ENCODE measurements around the gene GTF2H1. TPM values are rescaled to one million over a fixed set of nuclear protein-coding genes. Genes with fewer than 3 reads are reported as not detected.

GTF2H1 gene
- total RNA-seq, 1 experiment from 2014 or later = 72.0 TPM

- TF ChIP-seq, protein P1, sequence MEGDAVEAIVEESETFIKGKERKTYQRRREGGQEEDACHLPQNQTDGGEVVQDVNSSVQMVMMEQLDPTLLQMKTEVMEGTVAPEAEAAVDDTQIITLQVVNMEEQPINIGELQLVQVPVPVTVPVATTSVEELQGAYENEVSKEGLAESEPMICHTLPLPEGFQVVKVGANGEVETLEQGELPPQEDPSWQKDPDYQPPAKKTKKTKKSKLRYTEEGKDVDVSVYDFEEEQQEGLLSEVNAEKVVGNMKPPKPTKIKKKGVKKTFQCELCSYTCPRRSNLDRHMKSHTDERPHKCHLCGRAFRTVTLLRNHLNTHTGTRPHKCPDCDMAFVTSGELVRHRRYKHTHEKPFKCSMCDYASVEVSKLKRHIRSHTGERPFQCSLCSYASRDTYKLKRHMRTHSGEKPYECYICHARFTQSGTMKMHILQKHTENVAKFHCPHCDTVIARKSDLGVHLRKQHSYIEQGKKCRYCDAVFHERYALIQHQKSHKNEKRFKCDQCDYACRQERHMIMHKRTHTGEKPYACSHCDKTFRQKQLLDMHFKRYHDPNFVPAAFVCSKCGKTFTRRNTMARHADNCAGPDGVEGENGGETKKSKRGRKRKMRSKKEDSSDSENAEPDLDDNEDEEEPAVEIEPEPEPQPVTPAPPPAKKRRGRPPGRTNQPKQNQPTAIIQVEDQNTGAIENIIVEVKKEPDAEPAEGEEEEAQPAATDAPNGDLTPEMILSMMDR (IDR thresholded peaks at IDR 0.05; ENCODE audit: insufficient read depth in 1 of 2, low read depth in 1 of 2, low read length in 1 of 2, severe bottlenecking in 1 of 2, unreplicated experiment in 1 of 2) = no peak
- peaks cover 29% of the 10 kb centered on the region for H3K4me1 ChIP-seq
- Mint-ChIP-seq H3K27ac (ENCODE audit: unreplicated experiment) (no peak overlapping the region), H3K4me1 (ENCODE audit: low read depth, unreplicated experiment) (peaks cover 17% of the 10 kb centered on the region), H3K4me3 (ENCODE audit: unreplicated experiment) (no peak overlapping the region), H3K9me3 (ENCODE audit: unreplicated experiment) (no peaks in the 10 kb centered on the region), H3K36me3 (ENCODE audit: insufficient read depth, unreplicated experiment) (peaks cover 29% of the 10 kb centered on the region), H3K27me3 (ENCODE audit: insufficient read depth, unreplicated experiment) (no peaks in the 10 kb centered on the region)
- no peak overlapping the region for H3K4me3 ChIP-seq (ENCODE audit: low read depth, low read length)
- intact Hi-C loops (cut with micrococcal nuclease; ENCODE audit: unreplicated experiment) = no loop called here
- BruUV-seq (replicated peaks) = no TSS peak
- no peak for DNase-seq
- H3K9me3 ChIP-seq = no peaks in the 10 kb centered on the region
- H3K36me3 ChIP-seq (ENCODE audit: control insufficient read depth, insufficient read depth, low read length) = peaks cover 1% of the 10 kb centered on the region; the same call in 1 of the 2 replicates
- no peaks in the 10 kb centered on the region for H3K27me3 ChIP-seq (replicated peaks; ENCODE audit: control insufficient read depth, insufficient read depth, low read length)
- POLR2A ChIA-PET = interaction anchor here (0.6 to 2.1 kb wide), 4 partner anchors 9 to 82 kb away, joined by 3 to 16 read pairs (median 8); partner anchors contain the start of genes HPS5 and LDHA
- CTCF ChIA-PET = interaction anchor here (1.5 kb wide), 1 partner anchor 68 kb away, joined by 4 read pairs; no protein-coding TSS in a partner anchor
These were observed 10.4 kb upstream of the GTF2H1 start for GRCh38 chr11:18312012-18312411.

DNA sequence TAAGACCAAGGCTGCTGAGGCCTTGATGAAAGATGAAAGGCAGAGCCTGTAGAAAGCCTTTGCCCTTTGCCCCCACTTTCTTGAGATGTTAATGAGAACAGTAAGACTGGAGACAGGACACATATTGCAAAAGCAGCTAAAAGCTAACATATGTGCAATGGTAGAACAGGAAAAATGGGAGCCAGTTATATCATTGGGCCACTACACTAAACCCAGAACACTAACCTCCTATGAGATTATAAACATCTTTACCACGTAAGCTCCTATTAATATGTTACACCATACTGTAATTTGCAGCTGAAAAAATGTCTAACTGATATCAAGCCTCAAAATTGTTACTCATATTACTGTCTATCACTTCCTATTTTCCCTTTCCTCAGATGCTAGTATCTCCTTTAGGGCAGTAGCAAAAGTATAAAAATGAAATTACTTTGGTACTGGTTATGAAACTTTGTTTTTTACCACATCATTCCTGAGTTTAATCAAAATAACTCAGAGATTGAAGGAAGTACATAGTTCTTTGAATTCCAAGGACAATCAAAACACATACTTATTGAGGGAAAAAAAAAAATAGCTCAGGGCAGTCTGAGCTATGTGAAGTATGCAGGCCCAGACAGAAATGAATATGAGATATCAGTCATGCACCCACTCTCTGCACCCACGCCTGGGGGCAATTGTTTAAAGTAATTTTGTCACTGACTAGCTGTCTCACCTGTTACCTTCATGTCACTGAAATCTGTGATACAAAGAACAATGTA lies 9.5 kb upstream of the GTF2H1 start:
- H3K4me1 Mint-ChIP-seq (ENCODE audit: low read depth, unreplicated experiment) = peaks cover 17% of the 10 kb centered on the region
- no peak overlapping the region for H3K27ac Mint-ChIP-seq (ENCODE audit: unreplicated experiment)
- Histone ChIP-seq H3K9me3 (no peaks in the 10 kb centered on the region), H3K36me3 (ENCODE audit: control insufficient read depth, insufficient read depth, low read length) (peaks cover 1% of the 10 kb centered on the region; the same call in 1 of the 2 replicates), H3K4me1 (peaks cover 29% of the 10 kb centered on the region), H3K27me3 (replicated peaks; ENCODE audit: control insufficient read depth, insufficient read depth, low read length) (no peaks in the 10 kb centered on the region), H3K4me3 (ENCODE audit: low read depth, low read length) (no peak overlapping the region)
- H3K4me3 Mint-ChIP-seq (ENCODE audit: unreplicated experiment) = peak overlapping the region; percentile 27
- TF ChIP-seq, protein P1 (IDR thresholded peaks at IDR 0.05; ENCODE audit: insufficient read depth in 1 of 2, low read depth in 1 of 2, low read length in 1 of 2, severe bottlenecking in 1 of 2, unreplicated experiment in 1 of 2) = no peak
- POLR2A ChIA-PET = interaction anchor here (0.6 to 2.1 kb wide), 6 partner anchors 9 to 213 kb away, joined by 3 to 16 read pairs (median 6); partner anchors contain the start of genes HPS5 and LDHA
- intact Hi-C loops (cut with micrococcal nuclease; ENCODE audit: unreplicated experiment) = loop anchor here (1.0 kb wide), 1 partner anchor 9 kb away; the partner anchor contains the start of genes GTF2H1 and HPS5
- peak; percentile 50 to 62 for DNase-seq
- H3K27me3 Mint-ChIP-seq (ENCODE audit: insufficient read depth, unreplicated experiment) = no peaks in the 10 kb centered on the region
- H3K36me3 Mint-ChIP-seq (ENCODE audit: insufficient read depth, unreplicated experiment) = peaks cover 28% of the 10 kb centered on the region
- CTCF ChIA-PET = interaction anchor here (0.6 to 1.5 kb wide), 3 partner anchors 9 to 769 kb away, joined by 3 to 4 read pairs (median 4); partner anchors contain the start of genes HPS5 and USH1C
- H3K9me3 Mint-ChIP-seq (ENCODE audit: unreplicated experiment) = no peaks in the 10 kb centered on the region
- no TSS peak for BruUV-seq (replicated peaks)

DNA sequence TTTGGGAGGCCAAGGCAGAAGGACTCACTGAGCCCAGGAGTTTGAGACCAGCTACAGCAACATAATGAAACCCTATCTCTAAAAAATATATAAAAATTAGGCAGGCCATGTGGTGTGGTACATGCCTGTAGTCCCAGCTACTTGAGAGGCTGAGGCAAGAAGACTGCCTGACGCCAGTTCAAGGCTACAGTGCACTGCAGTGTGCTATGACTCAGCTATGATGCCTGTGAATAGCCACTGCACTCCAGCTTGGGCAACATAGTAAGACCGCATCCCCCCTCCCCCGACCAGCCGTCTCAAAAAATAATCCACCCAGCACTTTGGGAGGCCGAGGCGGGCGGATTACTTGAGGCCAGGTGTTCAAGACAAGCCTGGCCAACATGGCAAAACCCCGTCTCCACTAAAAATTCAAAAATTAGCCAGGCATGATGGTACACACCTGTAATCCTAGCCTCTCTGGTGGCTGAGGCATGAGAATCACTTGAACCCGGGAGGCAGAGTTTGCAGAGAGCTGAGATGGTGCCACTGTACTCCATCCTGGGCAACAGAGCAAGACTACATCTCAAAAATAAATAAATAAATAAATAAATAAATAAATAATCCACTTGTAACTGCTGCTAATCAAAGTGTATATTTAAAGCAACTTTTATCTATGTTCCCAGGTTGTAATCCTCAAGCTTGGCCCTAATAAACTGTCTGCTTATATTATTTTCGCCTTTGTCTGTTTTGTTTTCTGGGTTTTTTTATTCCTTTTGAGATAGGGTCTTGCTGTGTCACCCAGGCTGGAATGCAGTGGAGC lies 8.2 kb upstream of the GTF2H1 start:
- no peaks in the 10 kb centered on the region for H3K27me3 ChIP-seq (replicated peaks; ENCODE audit: control insufficient read depth, insufficient read depth, low read length)
- DNase-seq = no peak
- H3K9me3 Mint-ChIP-seq (ENCODE audit: unreplicated experiment) = no peaks in the 10 kb centered on the region
- ChIA-PET CTCF (no interaction called here), POLR2A (interaction anchor here (1.9 to 2.1 kb wide), 2 partner anchors 7 to 80 kb away, joined by 7 to 16 read pairs; partner anchors contain the start of genes HPS5 and LDHA)
- H3K4me3 Mint-ChIP-seq (ENCODE audit: unreplicated experiment) = no peak overlapping the region
- TF ChIP-seq, protein P1 (IDR thresholded peaks at IDR 0.05; ENCODE audit: insufficient read depth in 1 of 2, low read depth in 1 of 2, low read length in 1 of 2, severe bottlenecking in 1 of 2, unreplicated experiment in 1 of 2) = no peak
- H3K4me1 ChIP-seq = peaks cover 29% of the 10 kb centered on the region
- no TSS peak for BruUV-seq (replicated peaks)
- peaks cover 1% of the 10 kb centered on the region; the same call in 1 of the 2 replicates for H3K36me3 ChIP-seq (ENCODE audit: control insufficient read depth, insufficient read depth, low read length)
- H3K27me3 Mint-ChIP-seq (ENCODE audit: insufficient read depth, unreplicated experiment) = no peaks in the 10 kb centered on the region
- peaks cover 21% of the 10 kb centered on the region for H3K4me1 Mint-ChIP-seq (ENCODE audit: low read depth, unreplicated experiment)
- H3K4me3 ChIP-seq (ENCODE audit: low read depth, low read length) = no peak overlapping the region
- H3K36me3 Mint-ChIP-seq (ENCODE audit: insufficient read depth, unreplicated experiment) = peaks cover 21% of the 10 kb centered on the region
- intact Hi-C loops (cut with micrococcal nuclease; ENCODE audit: unreplicated experiment) = loop anchor here (1.0 kb wide), 1 partner anchor 8 kb away; the partner anchor contains the start of genes GTF2H1 and HPS5
- H3K27ac Mint-ChIP-seq (ENCODE audit: unreplicated experiment) = peak overlapping the region; percentile 81
- no peaks in the 10 kb centered on the region for H3K9me3 ChIP-seq
